NCI-H510A treated with DMSO at 0.1 percent for 48 hours (cell line): Measurements from ENCODE around the gene RNF213.
A peak's percentile ranks its signal among the peaks of the same experiment; 100 is the strongest.

ENCODE experiments used
- DNase-seq: peaks from one replicate; lab custom pipeline; 2025; lab: John Stamatoyannopoulos, UW

The RNF213 gene

DNA sequence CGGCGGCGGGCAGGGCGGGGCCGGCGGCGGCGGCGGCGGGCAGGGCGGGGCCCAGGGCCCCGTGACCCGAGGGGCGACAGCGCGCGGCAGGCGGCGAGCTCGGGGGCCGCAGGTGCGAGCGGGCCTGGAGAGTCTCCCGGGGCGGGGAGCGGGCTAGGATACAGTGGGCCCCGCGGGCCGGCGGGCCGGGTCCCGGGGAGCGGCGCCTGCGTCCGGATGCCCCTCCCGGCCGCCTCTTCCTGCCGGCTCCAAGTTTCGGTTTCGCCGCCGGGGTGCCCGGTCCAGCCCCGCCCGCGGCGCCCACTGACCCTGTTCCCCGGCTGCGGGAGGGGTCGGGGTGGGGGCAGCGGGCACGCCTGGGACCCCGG lies at the start of gene RNF213:
RNF213 (plus strand) TSS at position 62 of the 368 bp plus-strand sequence. CDS start 2,830 bp downstream, outside the sequence.
- DNase-seq: no peak

DNA sequence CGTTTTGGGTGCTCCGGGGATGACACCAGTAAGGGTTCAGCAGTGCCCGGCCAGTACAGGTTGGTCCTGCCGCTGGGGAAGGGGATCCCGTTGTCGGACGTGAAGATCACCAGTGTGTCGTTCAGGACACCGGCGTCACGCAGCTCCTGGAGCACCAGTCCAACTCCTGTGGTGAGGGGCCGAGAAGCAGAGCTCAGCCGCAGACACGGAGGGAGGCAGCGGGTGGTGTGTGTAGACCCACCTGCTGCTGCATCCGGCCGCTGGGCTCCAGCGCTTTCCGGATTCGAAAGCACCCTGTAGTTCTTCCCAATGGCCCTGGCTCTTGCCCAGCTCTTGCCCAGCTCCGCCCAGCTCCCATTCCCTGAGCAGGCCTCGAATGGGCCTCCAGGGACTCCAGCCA lies 48.5 kb upstream of the RNF213 start:
- DNase-seq: no peak

DNA sequence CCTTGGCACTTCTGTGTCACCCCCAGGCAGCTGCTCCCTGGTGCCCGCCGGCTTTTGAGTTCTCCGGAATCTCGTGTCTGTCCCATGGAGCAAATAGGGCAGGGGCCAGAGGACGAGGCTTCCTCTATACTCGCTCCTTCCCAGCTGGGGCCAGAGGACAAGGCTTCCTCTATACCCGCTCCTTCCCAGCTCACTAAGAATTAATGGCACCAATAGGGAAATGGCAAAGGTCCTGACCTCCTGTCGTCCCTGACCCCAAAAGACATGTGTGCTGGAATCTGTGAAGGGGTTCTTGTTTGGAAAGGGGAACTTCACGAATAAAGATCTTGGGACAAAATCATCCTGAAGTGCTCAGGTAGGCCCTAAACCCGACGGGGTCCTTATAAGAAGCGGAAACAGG lies 48.1 kb upstream of the RNF213 start:
- no peak for DNase-seq

DNA sequence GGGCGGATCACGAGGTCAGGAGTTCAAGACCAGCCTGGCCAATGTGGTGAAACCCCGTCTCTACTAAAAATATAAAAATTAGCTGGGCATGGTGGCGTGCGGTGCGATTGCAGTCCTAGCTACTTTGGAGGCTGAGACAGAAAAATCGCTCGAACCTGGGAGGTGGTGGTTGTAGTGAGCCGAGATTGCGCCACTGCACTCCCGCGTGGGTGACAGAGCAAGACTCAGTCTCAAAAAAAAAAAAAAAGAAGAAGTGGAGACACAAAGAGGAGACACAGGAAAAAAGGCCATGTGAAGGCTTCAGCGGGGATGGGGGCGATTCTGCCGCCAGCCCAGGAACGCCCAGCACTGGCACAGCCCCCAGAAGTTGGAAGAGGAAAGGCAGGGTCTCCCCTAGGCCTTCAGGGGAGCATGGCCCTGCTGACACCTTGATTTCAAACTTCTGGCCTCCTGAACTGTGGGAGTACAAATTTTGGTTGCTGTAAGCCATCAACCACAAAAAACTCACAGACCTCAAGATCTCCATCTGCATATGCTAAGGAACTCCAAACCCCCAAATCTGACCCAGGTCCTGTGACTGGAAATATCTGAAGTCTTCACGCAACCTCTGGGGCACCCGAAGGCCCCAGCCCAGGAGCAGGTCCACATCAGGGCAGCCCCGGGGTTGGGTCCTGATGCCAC lies 47.5 kb upstream of the RNF213 start:
- no peak for DNase-seq

DNA sequence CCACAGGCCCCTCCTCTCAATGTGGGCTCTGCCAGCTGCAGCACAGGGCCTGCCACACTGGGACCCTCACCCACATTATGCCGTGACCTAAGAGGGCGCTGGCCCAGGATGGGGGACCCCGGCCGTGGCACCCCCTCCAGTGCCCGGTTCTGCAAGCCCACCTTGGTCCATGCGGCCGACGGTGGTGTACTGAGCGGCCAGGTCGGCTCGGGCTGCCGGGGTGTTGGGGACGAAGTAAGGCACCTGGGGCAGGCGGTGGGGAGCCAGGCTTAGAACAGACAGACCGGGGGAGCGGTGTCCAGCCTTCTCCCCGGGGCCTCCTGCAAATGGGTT lies 47.0 kb upstream of the RNF213 start:
- no peak for DNase-seq

DNA sequence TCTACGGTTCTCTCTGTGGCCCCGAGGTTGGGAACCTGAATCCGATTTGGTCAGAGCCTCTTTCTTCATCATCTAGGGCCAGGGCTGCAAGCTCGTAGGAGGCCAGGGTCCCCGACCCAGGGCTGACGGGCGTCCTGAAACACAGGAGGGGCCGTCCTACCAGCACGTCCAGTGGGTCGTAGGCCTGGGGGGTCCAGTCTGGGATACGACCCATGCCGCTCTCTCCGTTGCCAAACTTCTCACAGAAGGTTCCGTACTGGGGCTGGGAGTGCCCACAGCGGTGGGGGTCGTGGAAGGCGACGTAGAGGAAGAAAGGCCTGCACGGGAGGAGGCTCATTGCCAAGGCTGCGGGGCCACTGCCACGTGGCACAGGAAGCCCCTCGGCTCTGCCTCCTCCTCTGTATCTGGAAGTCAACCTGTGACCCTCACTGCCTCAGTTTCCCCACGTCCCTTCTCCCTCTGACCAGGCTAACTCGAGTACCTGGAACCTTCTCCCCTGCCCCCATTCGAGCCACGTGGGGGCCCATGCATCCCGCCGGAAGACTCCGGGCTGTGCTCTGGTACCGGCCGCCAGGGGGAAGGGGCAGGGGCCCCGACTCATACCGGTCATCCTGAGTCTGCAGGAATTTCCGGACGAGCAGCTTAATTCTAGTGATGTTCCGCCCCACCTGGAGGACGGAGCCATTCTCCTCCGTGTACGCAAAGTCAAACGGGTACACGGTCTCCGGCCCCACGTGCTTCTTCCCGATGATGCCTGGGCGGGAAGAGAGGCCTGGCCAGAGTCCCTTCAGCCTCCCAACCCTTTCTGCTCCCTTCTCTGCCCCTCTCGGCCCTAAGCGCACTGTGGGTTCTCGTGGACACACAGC lies 46.4 kb upstream of the RNF213 start:
- DNase-seq: no peak

DNA sequence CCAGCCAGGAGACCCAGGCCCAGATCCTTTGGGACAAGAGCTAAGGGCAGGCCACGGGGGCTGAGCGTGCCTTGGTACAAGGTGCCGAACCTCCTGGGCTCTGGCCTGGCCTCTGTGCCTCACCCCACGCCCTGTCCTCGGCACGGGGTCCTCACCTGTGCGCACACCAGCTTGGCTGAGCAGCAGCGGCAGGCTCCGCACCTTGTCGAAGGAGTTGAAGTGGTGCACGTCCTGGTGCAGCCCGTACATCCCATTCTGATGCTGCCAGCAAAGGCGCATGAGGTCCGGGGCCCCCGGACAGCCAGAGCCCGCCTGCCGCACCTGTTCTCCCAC lies 45.8 kb upstream of the RNF213 start:
- no peak for DNase-seq

DNA sequence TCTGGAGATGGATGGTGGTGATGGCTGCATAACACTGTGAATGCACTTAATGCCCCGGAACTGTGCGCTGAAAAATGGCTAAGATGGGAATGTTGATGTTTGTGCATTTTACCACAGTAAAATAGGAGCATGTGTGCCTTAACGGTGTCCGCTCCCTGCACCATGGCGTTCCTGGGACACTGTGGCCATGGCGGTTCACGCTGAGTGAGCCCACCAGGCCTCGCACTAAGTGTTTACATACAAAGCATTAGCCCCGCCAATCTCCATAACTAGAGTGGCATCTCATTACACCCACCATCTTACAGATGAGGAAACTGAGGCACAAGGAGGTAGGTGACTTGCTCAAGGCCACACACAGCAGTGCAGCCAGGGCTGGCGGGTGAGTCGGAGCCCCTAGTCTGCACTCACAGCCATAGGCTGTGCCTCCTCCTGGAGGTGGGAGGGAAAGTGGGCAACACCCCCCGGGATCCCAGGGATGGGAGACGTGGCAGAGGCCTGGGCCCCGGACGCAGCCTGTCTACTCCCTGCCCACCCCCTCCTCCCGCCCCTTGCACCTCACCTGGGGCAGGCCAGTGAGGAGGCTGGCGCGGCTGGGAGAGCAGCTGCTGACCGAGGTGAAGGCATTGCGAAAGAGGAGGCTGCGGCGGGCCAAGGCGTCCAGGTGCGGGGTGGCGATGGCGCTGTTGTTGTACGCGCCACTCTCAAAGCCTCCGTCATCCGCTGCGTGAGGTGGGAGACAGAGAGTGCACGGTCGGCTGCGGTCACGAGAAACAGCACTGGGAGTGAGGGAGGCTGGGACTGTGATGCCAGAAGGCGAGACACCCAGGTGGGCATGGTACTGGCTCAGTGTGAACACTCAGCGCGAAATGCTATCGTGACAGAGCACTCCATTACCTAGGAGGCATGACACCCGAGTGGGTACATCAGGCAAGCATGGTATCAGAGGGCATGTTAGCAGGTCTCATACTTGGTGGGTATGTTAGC lies 43.9 kb upstream of the RNF213 start:
- peak; percentile 12 for DNase-seq

DNA sequence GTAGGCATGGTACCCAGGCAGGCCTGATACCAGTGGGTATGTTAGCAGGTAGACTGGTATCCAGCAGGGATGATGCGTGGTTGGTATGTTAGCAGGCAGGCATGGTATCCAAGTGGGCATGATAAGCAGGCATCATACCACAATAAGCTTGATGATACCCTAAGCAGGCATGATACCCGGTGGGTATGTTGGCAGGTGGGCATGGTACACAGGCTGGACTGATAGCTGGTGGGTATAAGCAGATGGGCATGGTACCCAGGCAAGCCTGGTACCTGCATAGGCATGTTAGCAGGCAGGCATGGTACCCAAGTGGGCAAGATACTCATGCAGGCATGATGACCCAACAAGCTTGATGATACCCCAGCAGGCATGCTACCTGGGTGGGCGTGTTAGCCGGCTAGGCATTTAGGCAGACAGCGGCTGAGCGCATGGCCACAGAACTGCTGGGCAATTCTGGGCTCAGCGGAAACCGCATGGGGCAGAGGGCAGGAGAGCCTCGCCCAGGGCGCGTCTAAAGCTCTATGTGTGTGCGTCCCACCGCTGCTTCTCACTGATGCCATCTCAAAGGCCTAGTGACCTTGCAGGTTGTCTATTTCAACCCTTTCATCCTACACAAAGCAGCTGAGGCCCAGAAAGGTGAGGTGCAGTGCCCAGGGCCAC lies 42.8 kb upstream of the RNF213 start:
- DNase-seq: no peak

DNA sequence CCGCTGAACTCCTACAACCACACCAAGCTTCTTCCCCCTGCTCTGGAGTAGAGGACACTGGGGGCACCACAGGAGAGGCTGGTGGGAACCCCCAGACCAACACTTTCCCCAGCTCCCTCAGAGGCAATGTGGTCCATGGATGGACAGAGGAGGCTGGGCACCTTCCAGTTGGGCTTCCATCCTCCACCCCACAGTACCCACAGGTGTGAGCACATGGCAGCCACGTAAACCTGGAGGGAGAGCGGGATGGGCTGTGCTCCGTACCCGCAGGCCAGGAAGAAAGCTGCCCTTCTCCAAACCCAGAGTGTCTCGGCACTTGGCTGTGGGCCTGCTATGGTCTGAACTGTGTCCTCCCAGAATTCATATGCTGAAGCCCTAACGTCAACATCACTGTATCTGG lies 42.3 kb upstream of the RNF213 start:
- no peak for DNase-seq

DNA sequence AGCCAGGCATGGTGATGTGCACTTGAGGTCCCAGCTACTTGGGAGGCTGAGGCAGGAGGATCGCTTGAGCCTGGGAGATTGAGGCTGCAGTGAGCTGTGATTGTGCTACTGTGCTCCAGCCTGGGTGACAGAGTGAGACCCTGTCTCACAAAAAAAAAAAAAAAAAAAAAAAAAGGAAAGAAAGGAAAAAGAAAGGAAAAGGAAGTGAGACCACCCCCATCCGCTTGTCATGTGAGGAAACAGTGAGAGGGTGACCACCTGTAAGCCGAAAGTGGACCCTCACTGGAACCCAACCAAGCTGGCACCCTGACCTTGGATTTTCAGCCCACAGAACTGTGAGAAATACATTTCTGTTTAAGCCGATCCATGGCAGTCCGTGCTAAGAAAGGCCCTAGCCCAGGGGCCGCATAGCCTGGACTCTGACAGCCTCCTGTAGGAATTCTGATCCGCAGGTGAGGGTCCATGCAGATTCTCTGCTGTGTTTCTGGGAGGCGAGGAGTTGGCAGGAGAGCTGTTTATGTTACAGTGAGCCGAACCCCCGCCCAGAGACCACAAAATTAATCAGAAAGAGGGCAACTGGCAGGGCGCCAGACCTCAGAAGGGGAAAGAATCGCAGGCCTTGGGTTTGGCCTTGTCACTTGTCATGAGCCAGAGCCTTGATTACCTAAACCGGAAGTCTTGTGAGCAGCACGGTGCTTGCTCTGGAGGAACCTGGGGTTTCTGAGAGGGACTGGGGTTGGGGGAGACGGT lies 41.5 kb upstream of the RNF213 start:
- peak; percentile 17 for DNase-seq

DNA sequence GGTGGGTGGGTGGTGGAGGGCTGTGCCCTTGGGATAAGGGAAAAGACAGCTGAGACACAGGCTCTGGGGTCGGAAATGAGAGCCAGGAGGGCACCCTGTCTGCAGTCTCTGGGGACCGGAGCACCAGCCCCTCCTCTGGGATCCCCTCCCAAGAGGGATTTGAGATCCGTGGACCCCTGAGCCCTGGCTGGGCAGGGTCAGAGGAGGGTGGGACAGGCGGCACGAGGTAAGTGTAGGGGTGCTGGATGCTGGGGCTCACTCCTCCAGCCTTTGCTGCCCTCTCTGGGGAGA lies 40.9 kb upstream of the RNF213 start:
- DNase-seq: no peak

DNA sequence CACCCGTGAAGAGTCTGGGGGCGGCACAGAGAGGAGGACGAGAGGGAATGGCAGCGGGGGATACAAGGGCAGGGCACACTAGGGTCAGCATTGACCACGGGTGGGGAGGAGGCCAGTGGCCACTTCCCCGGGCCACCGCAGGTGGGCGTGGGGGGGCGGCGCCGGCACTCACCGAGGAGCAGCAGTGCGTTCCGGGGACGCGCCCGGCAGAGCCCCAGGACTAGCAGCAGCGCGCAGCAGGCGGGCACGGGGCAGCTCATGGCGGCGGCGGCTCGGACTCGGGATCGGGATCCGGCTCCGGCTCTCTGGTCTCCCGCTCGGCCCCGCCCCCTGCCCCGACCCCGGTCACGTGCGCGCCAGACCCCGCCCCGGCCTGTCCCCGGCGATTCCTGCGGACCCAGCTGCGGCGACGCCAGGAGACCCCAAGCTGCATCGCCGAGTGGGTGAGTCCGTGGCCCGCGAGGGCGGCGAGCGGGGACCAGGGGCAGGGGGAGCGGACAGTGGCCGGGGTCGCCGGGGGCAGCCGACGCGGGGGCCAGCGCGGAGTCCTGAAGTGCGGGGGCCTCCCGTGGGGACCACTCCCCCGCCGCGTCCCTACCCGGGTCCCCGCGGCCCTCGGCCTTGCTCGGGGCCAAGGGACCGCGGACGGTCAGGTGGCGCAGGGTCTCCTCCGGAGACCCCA lies 40.5 kb upstream of the RNF213 start, which contains the start of the genes SGSH and SLC26A11:
SGSH (minus strand) TSS at position 280 of the 682 bp plus-strand sequence; CDS start at position 260, 20 bp downstream.
SLC26A11 (plus strand) TSS at position 374 of the 682 bp plus-strand sequence. CDS start 1,134 bp downstream, outside the sequence.
- DNase-seq: peak; percentile 69

DNA sequence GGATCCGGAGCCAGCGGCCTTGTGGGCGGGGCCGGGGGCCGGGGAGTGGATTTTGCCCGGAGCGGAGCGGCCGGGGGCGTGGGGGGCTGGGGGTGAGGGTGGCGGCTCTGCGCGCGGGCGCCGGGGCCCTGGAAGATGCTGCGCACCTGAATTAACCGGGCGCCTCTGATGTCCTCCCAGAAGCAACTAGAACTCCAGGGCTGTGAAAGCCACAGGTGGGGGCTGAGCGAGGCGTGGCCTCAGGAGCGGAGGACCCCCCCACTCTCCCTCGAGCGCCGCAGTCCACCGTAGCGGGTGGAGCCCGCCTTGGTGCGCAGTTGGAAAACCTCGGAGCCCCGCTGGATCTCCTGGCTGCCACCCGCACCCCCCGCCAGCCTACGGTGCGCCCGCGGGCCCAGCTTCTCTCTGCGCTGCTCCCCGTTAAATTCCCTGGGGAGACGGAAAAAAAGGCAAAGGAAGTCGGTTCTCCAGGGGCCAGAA lies 39.9 kb upstream of the RNF213 start:
- DNase-seq: peak; percentile 7

DNA sequence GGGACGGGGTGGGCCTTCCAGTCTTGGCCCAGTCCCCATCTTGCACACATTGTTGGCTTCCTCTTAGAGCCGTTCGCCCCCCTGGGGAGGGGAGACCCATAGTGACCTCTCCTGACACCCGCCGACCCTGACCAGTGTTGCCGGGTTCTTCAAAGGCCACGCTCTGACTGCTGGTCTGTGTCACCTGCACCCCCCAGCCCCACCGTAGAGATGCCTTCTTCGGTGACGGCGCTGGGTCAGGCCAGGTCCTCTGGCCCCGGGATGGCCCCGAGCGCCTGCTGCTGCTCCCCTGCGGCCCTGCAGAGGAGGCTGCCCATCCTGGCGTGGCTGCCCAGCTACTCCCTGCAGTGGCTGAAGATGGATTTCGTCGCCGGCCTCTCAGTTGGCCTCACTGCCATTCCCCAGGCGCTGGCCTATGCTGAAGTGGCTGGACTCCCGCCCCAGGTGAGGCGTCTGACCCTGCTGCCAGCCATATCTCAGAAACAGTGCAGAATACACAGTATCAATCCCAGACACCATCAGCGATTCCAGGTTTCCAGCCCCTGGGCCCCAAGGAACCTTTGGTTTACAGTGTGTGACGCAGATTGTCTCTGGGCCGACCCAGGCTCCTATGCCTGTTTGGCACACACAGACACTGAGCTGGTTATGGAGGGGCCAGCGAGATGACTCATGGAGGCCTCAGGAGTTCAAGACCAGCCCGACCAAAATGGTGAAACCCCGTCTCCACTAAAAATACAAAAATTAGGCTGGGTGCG lies 39.1 kb upstream of the RNF213 start:
- no peak for DNase-seq

DNA sequence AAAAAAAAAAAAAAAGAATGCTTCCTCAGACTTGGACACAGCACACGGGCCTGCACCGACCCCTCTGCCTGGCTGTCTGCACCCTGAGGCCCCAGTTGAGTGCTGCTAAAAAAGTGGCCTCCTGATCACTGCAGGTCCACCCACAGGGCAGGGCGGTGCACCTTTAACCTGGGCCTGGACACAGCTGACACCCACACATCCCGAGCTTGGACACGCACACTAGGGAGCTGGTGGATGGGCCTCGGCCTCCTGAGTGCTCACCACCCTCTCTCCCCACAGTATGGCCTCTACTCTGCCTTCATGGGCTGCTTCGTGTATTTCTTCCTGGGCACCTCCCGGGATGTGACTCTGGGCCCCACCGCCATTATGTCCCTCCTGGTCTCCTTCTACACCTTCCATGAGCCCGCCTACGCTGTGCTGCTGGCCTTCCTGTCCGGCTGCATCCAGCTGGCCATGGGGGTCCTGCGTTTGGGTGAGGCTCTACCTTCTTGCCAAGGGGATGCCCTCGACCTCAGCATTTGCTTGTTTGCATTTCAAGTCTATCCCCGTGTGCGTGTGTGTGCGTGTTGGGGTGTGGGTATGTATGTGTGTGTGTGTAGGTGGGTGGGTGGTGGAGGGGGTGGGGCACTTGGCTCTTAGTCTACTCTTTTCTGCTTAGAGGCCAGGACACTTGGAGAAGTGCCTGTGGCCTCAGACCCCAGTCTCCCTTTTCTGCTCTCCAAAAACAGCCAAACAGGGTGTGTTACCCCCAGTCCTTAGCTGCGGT lies 38.1 kb upstream of the RNF213 start:
- no peak for DNase-seq

DNA sequence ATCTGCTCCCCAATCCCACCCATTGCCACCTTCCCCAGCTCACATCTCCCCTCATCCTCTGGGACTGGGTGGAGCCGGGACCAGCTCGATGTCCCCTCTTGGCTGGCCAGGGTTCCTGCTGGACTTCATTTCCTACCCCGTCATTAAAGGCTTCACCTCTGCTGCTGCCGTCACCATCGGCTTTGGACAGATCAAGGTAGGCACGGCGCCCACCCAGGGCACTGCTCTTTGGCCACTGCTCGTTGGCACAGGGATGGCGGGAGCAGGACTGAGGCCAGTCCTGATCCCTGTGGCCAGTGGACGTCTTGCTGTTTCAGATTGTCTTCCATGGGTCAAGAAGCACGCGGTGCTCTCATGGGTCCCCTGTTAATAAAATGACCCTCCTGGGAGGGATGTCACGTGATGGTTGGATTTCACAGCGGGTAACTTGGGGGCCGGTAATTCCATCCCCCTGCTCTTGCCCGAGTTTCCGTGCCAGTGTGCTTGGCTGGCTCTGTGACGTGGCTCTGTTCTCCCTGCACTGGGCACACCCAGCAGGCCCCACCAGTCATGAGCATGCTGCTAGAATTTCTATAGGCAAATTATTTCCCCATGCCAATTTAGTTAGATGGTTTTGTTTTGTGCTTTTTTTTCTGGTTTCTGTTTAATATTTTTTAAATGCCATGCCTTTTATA lies 37.4 kb upstream of the RNF213 start:
- no peak for DNase-seq

DNA sequence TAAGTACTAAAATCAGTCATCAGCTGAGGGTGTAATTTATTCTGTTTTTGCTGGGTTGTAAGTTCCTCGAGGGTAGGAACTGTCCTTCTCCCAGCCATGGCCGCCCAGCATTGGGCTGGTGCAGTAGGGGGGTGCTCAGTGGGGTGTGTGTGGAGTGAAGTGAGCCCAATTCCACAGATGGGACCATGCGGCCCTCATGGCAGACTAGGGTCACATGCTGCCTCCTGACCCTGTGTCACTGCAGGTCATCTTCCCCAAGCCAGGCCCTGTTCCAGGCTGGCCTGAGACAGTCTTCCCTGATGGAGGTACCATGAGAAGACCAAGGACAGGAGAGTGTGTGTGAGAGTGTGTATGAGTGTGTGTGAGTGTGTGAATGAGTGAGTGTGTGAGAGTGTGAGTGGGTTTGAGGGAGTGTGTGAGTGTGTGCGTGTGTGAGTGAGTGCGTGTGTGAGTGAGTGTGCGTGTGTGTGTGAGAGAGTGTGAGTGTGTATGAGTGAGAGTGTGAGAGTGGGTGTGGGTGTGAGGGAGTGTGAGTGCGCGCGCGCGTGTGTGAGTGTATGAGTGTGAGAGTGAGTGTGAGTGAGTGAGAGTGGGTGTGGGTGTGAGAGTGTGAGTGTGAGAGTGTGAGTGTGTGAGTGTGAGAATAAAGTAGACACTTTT lies 36.7 kb upstream of the RNF213 start:
- DNase-seq: no peak
